GM12874 (cell line): ENCODE measurements around the gene SPRED2.

ENCODE experiments used
- CTCF ChIP-seq: IDR thresholded peaks from 2 replicates; pipeline ENCODE4 v1.5.1; 2011; ENCODE audit warnings: low read depth, mild to moderate bottlenecking, control low read depth, low read length, moderate library complexity; ENCODE audit not compliant: insufficient read depth

The SPRED2 gene

GRCh38 chr2:65432227-65433190 is at the start of gene SPRED2:
Gene SPRED2, minus strand, starts transcription at chr2:65432599. Its CDS starts 612 bp downstream, at chr2:65431987.
- no peak for TF ChIP-seq CTCF

GRCh38 chr2:65481961-65482360 is 49.6 kb upstream of the SPRED2 start:
- TF ChIP-seq CTCF, result no peak

GRCh38 chr2:65479524-65479923 is 47.1 kb upstream of the SPRED2 start:
- no peak for TF ChIP-seq CTCF

GRCh38 chr2:65478498-65479135 is 46.2 kb upstream of the SPRED2 start:
- TF ChIP-seq CTCF, result no peak

GRCh38 chr2:65477590-65477989 is 45.2 kb upstream of the SPRED2 start:
- no peak for TF ChIP-seq CTCF

- TF ChIP-seq CTCF, result no peak
Measured at GRCh38 chr2:65476778-65477177, 44.4 kb upstream of the SPRED2 start.

- TF ChIP-seq CTCF, result no peak
Measured at GRCh38 chr2:65475000-65475399, 42.6 kb upstream of the SPRED2 start.
